Effector memory CD8-positive, alpha-beta T cell (primary cell): ENCODE measurements around the gene DNAH2.
"Not testable (repeated sequence)": the region's sequence is repeated elsewhere in the genome, so short reads cannot be mapped to it uniquely, and the experiment has no call there.

Experiments
- ATAC-seq: fragments of 150-1000 bp; cut with Tn5 transposase; replicated peaks from 2 replicates; pipeline ENCODE4 v1.10.0; 2021; ENCODE audit warnings: mild to moderate bottlenecking, moderate library complexity
- DNase-seq, 3 experiments: peaks; one replicate each; pipeline ENCODE4 v3.0.0; 2021
- H3K27ac Mint-ChIP-seq, 2 donors: one replicate each; pipeline ENCODE4 v1.8.0; 2022; ENCODE audit warnings: mild to moderate bottlenecking in 2 of 2, mixed read lengths in 2 of 2, moderate library complexity in 2 of 2
- H3K27me3 Mint-ChIP-seq, 2 donors: one replicate each; pipeline ENCODE4 v1.8.0; 2022; ENCODE audit warnings: mixed read lengths in 2 of 2
- H3K36me3 Mint-ChIP-seq: one replicate; pipeline ENCODE4 v1.8.0; 2022; ENCODE audit warnings: mild to moderate bottlenecking, moderate library complexity, mixed read lengths; ENCODE audit not compliant: insufficient read depth
- H3K4me1 Mint-ChIP-seq, 2 donors: one replicate each; pipeline ENCODE4 v1.8.0; 2022; ENCODE audit warnings: low read depth in 2 of 2, mixed read lengths in 2 of 2
- H3K4me3 Mint-ChIP-seq, 2 donors: one replicate each; pipeline ENCODE4 v1.8.0; 2022; ENCODE audit warnings: mild to moderate bottlenecking in 2 of 2, mixed read lengths in 2 of 2, moderate library complexity in 2 of 2
- H3K9me3 Mint-ChIP-seq, 2 donors: one replicate each; pipeline ENCODE4 v1.8.0; 2022; ENCODE audit warnings: mixed read lengths in 2 of 2

DNAH2 gene

DNA sequence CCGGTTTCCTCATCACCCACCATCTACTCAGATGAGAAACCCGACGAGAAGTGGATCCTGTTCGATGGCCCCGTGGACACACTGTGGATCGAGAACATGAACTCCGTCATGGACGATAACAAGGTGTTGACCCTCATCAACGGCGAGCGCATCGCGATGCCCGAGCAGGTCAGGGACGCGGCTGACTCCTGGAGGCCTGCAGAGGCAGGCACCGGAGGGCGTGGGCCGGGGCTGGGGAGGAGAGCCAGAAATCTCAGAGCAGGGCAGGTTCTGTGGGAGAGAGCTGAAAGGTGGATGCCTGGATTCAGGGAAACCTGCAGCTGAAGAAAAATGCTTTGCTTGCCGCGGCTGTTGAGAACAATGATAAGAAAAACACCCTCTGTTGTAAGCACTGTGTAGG, 69.3 kb downstream of the DNAH2 start:
- H3K4me3 Mint-ChIP-seq, result no peak overlapping the region
- peaks cover 14 to 25% of the 10 kb centered on the region in 2 donors for H3K27me3 Mint-ChIP-seq
- H3K36me3 Mint-ChIP-seq, result peaks cover 3% of the 10 kb centered on the region
- H3K4me1 Mint-ChIP-seq, result no peaks in the 10 kb centered on the region
- H3K9me3 Mint-ChIP-seq, result no peaks in the 10 kb centered on the region
- ATAC-seq, result no peak
- no peak overlapping the region for H3K27ac Mint-ChIP-seq
- DNase-seq, result no peak

- DNase-seq (no peak), ATAC-seq (no peak)
- Mint-ChIP-seq H3K4me3 (no peak overlapping the region), H3K4me1 (no peaks in the 10 kb centered on the region), H3K27ac (no peak overlapping the region), H3K9me3 (no peaks in the 10 kb centered on the region), H3K27me3 (peaks cover 14 to 27% of the 10 kb centered on the region in 2 donors), H3K36me3 (peaks cover 3% of the 10 kb centered on the region)
Measured at GRCh38 chr17:7789131-7789530, 71.6 kb downstream of the DNAH2 start.

DNA sequence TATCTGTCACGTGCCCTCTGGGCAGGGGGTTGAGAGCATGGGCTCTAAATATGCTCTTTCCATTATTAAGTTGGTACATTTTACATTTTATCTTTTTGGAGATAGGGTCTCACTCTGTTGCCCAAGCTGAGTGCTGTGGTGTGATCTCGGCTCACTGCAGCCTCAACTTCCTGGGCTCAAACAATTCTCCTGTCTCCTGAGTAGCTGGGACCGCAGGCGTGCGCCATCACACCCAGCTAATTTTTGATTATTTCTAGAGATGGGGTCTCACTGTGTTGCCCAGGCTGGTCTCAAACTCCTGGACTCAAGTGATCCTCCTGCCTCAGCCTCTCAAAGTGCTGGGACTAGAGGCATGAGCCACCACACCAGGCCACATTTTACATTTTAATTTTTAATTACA, 72.6 kb downstream of the DNAH2 start:
- H3K4me3 Mint-ChIP-seq, result no peak overlapping the region
- H3K27ac Mint-ChIP-seq, result no peak overlapping the region
- peaks cover 14 to 25% of the 10 kb centered on the region in 2 donors for H3K27me3 Mint-ChIP-seq
- no peaks in the 10 kb centered on the region for H3K4me1 Mint-ChIP-seq
- no peak for DNase-seq
- peaks cover 3% of the 10 kb centered on the region for H3K36me3 Mint-ChIP-seq
- no peak for ATAC-seq
- no peaks in the 10 kb centered on the region for H3K9me3 Mint-ChIP-seq

DNA sequence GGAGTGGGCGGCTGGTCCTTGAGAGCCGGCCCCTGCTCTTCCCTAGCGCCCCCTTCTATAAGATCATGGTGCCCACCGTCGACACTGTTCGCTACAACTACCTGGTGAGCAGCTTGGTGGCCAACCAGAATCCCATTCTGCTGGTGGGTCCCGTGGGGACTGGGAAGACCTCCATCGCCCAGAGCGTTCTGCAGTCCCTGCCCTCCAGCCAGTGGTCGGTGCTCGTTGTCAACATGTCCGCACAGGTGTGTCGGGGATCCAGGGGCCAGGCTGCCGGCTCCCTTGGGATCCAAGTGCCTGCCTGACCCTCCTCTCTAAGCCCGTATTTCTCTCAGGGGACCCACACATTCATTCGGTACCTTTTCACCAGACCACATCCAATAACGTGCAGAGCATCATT, 75.1 kb downstream of the DNAH2 start:
- ATAC-seq, result no peak
- H3K27me3 Mint-ChIP-seq, result peaks cover 6 to 27% of the 10 kb centered on the region in 2 donors
- H3K27ac Mint-ChIP-seq, result no peak overlapping the region

DNA sequence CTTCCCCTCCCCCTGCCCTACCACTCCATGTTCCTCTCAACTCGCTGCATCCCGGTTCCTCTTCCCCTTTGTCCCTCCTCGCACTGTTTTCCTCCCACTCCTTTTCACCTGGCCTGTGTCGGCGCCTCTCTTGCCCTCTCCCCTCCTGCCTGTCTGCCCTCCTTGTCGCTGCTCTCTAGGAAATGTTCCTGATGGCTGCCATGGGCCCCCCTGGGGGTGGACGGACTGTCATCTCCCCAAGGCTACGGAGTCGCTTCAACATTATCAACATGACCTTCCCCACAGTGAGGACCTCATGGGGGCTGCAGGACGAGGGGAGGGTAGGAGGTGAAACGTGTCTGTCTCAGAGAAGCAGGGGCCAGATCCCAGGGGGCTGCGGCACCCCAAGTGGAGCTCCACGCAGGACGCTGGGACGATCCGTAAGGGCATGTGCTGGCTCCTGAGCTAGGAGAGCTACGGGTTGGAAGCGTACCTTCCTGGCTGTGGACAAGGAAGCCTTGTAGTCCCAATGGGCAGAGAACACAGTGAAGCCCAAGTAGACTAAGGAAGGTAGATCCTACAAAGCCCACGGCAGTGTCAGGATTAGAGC, 76.6 kb downstream of the DNAH2 start:
- peaks cover 0 to 2% of the 10 kb centered on the region in 2 donors for H3K4me1 Mint-ChIP-seq
- ATAC-seq (no peak), DNase-seq (no peak)

More for the DNA sequence above, 75.1 kb downstream of the DNAH2 start:
- Mint-ChIP-seq H3K9me3 (no peaks in the 10 kb centered on the region), H3K4me3 (no peak overlapping the region), H3K36me3 (peaks cover 3% of the 10 kb centered on the region), H3K4me1 (peaks cover 0 to 2% of the 10 kb centered on the region in 2 donors)
- no peak for DNase-seq

GRCh38 chr17:7797976-7798375, 80.4 kb downstream of the DNAH2 start:
- Mint-ChIP-seq H3K27me3 (peaks cover 10 to 65% of the 10 kb centered on the region in 2 donors), H3K4me1 (peaks cover 0 to 2% of the 10 kb centered on the region in 2 donors), H3K27ac (no peak overlapping the region), H3K4me3 (no peak overlapping the region), H3K36me3 (no peaks in the 10 kb centered on the region), H3K9me3 (no peaks in the 10 kb centered on the region)
- DNase-seq (no peak), ATAC-seq (no peak)

More for the DNA sequence above, 76.6 kb downstream of the DNAH2 start:
- H3K27me3 Mint-ChIP-seq, result peaks cover 6 to 42% of the 10 kb centered on the region in 2 donors
- H3K36me3 Mint-ChIP-seq, result peaks cover 1% of the 10 kb centered on the region
- no peaks in the 10 kb centered on the region for H3K9me3 Mint-ChIP-seq
- H3K4me3 Mint-ChIP-seq, result no peak overlapping the region
- H3K27ac Mint-ChIP-seq, result no peak overlapping the region

DNA sequence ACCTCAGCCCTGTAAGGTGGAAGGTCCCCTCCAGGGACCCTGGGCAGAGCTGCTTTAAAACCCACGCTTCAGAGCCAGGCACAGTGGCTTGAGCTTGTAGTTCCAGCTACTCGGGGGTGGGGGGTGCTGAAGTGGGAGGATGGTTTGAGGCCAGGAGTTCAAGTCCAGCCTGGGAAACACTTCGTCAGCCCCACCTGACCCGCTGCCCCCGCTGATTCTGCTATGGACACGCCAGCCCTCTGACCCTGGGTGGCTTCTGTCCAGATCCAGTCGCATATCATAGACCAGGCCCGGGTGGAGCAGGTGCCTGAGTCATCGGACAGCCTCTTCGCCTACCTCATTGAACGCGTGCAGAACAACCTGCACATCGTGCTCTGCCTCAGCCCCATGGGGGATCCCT, 81.3 kb downstream of the DNAH2 start:
- H3K4me1 Mint-ChIP-seq, result peaks cover 0 to 2% of the 10 kb centered on the region in 2 donors
- no peak overlapping the region for H3K4me3 Mint-ChIP-seq
- no peaks in the 10 kb centered on the region for H3K9me3 Mint-ChIP-seq
- H3K27me3 Mint-ChIP-seq, result peaks cover 18 to 72% of the 10 kb centered on the region in 2 donors
- ATAC-seq, result no peak
- DNase-seq, result no peak
- no peaks in the 10 kb centered on the region for H3K36me3 Mint-ChIP-seq
- H3K27ac Mint-ChIP-seq, result no peak overlapping the region

DNA sequence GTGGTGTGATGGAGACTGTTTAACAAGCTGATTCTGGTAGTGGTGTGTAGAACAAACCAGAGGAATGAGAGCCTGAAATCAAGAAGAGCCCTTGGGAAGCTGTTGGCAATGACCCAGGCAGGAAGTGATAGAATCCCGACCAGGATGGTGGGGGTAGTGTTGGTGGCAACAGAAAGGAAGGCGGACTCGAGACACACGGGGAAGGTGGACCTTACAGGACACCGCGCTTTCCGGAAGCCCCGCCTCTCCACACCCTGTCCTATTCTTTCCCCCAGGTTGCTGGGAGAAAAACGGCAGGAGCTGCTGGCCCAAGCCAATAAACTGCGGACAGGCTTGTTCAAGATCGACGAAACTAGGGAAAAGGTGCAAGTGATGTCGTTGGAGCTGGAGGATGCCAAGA, 86.4 kb downstream of the DNAH2 start:
- DNase-seq (no peak), ATAC-seq (no peak)
- Mint-ChIP-seq H3K27ac (no peak overlapping the region), H3K9me3 (no peaks in the 10 kb centered on the region), H3K4me3 (no peak overlapping the region), H3K36me3 (no peaks in the 10 kb centered on the region), H3K27me3 (peaks cover 35 to 85% of the 10 kb centered on the region in 2 donors), H3K4me1 (no peaks in the 10 kb centered on the region)

GRCh38 chr17:7806587-7806986, 89.0 kb downstream of the DNAH2 start:
- Mint-ChIP-seq H3K27me3 (peaks cover 42 to 98% of the 10 kb centered on the region in 2 donors), H3K27ac (no peak overlapping the region), H3K9me3 (no peaks in the 10 kb centered on the region), H3K4me1 (no peaks in the 10 kb centered on the region), H3K36me3 (no peaks in the 10 kb centered on the region), H3K4me3 (no peak overlapping the region)
- DNase-seq (no peak), ATAC-seq (no peak)

DNA sequence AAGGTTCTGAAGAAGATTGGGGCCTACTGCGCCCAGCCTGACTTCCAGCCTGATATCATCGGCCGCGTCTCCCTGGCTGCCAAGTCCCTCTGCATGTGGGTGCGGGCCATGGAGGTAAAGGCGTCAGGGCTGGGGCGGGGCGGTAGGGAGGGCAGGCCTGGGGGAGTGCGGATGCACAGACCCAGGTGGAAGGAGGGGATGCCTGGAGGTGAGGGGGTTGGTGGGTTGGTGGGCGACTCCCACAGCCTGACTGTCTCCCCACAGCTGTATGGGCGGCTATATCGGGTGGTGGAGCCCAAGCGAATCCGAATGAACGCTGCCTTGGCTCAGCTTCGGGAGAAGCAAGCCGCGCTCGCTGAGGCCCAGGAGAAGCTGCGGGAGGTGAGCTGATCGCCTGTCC, 89.7 kb downstream of the DNAH2 start:
- DNase-seq (no peak), ATAC-seq (no peak)
- Mint-ChIP-seq H3K36me3 (no peaks in the 10 kb centered on the region), H3K4me1 (no peaks in the 10 kb centered on the region), H3K9me3 (no peaks in the 10 kb centered on the region), H3K27me3 (peaks cover 42 to 92% of the 10 kb centered on the region in 2 donors), H3K4me3 (no peak overlapping the region), H3K27ac (no peak overlapping the region)

DNA sequence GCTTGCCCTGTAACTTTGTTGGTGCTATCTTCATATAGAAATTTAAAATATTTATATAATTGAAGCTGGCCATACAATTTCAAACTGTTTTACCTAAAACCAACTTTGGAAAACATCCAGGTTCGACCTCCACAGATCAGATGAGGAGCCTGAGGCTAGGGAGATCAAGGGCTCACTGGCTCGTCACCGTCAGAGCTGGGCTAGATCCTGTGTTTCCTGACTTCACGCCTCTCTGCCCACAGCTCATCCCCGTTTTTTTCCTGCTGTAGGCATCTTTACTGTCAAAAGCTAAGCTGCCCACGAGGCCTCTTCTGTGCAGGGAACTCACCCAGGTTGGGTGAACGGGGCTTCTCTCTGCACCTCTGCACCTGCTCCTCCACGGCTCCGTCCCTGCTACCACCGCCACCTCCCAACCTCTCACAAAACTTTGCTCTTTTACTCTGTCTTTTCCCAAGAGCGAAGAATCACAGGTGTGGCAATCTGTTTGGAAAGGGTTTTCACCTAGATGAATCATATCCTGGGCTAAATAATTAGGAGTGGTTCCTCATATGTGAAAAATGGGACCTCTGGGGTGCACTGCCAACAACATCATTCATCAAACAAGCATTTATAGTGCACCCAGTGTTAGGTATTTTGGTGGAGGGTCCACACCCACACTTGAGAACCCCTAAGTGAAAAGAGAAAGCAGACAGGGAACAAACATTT, 91.7 kb downstream of the DNAH2 start:
- H3K4me1 Mint-ChIP-seq, result no peaks in the 10 kb centered on the region
- peaks cover 26 to 72% of the 10 kb centered on the region in 2 donors for H3K27me3 Mint-ChIP-seq
- no peaks in the 10 kb centered on the region for H3K9me3 Mint-ChIP-seq
- H3K36me3 Mint-ChIP-seq, result no peaks in the 10 kb centered on the region
- no peak overlapping the region for H3K27ac Mint-ChIP-seq
- DNase-seq (no peak), ATAC-seq (no peak)
- no peak overlapping the region for H3K4me3 Mint-ChIP-seq

DNA sequence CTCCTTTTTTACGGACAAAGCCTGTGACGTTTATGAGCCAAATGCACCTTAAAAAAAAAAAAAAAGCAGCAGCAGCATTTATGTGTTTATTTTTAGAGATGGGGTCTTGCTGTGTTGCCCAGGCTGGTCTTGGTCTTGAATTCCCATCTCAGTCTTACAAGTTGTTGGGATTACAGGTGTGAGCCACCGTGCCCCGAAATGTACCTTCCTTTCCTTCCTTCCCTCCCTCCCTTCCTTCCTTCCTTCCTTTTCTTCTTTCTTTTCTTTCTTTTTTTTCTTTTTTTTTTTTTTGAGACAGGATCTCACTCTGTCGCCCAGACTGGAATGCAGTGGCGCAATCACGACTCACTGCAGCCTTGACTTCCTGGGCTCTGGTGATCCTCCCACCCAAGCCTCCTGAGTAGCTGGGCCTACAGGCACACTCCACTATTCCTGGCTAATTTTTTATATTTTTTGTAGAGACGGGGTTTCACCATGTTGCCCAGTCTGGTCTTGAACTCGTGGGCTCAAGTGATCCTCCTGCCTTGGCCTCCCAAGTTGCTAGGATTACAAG, 92.3 kb downstream of the DNAH2 start:
- H3K27ac Mint-ChIP-seq, ATAC-seq, H3K9me3 Mint-ChIP-seq, H3K36me3 Mint-ChIP-seq, DNase-seq, H3K4me3 Mint-ChIP-seq, H3K4me1 Mint-ChIP-seq: not testable (repeated sequence)
- H3K27me3 Mint-ChIP-seq, result peaks cover 24 to 65% of the 10 kb centered on the region in 2 donors

DNA sequence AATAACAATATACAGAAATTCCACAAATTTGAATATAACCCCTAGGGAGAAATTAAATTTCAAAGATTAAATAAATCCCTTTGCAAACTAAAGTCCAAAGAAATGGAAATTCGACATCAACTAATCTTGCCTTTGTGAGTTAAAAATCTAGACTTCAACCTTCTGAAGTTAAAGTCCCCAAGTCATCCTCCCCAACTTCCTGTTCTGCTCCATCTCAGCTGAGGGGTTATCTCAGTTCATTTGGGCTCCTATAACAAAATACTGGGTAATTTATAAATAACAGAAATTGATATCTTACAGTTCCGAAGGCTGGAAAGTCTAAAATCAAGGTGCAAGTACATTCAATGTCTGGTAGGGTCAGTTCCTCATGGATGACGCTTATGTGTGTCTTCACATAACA, 93.7 kb downstream of the DNAH2 start:
- ATAC-seq, result no peak
- H3K36me3 Mint-ChIP-seq, result no peaks in the 10 kb centered on the region
- H3K4me1 Mint-ChIP-seq, result no peaks in the 10 kb centered on the region
- H3K4me3 Mint-ChIP-seq, result no peak overlapping the region
- H3K27ac Mint-ChIP-seq, result no peak overlapping the region
- H3K27me3 Mint-ChIP-seq, result peaks cover 17 to 52% of the 10 kb centered on the region in 2 donors
- DNase-seq, result no peak
- no peaks in the 10 kb centered on the region for H3K9me3 Mint-ChIP-seq

- peaks cover 0 to 14% of the 10 kb centered on the region in 2 donors for H3K27me3 Mint-ChIP-seq
- no peaks in the 10 kb centered on the region for H3K4me1 Mint-ChIP-seq
- DNase-seq (no peak), ATAC-seq (no peak)
- peaks cover 3% of the 10 kb centered on the region for H3K36me3 Mint-ChIP-seq
- H3K9me3 Mint-ChIP-seq, result no peaks in the 10 kb centered on the region
- H3K4me3 Mint-ChIP-seq, result no peak overlapping the region
- peak overlapping the region in 1 of 2 donors; percentile 54 for H3K27ac Mint-ChIP-seq
Measured at GRCh38 chr17:7814969-7815368, 97.4 kb downstream of the DNAH2 start.
